GM12865 (cell line): ENCODE data around the gene ADH1C.

ENCODE experiments used
- DNase-seq: peaks from one replicate; pipeline ENCODE4 v3.0.0; 2010; ENCODE audit warnings: low read depth
- H3K4me3 ChIP-seq: 2 replicates; pipeline ENCODE4 v1.5.1; 2011; ENCODE audit warnings: mild to moderate bottlenecking, low read depth, low read length, control low read depth
- CTCF ChIP-seq: IDR thresholded peaks from 2 replicates; pipeline ENCODE4 v1.5.1; 2011; ENCODE audit warnings: low read length, control low read depth, low read depth, inconsistent platforms; ENCODE audit not compliant: insufficient read depth; ENCODE audit errors: missing control alignments

The ADH1C gene

GRCh38 chr4:99305638-99306400 is 46.7 kb downstream of the ADH1C start:
- H3K4me3 ChIP-seq: no peak overlapping the region
- DNase-seq: no peak
- no peak for TF ChIP-seq CTCF

- no peak for DNase-seq
Measured at GRCh38 chr4:99301376-99302164, 51.0 kb downstream of the ADH1C start.

GRCh38 chr4:99300934-99301333 is 51.6 kb downstream of the ADH1C start:
- DNase-seq: no peak
- TF ChIP-seq CTCF: no peak
- H3K4me3 ChIP-seq: no peak overlapping the region

More at GRCh38 chr4:99301376-99302164, 51.0 kb downstream of the ADH1C start:
- TF ChIP-seq CTCF: no peak
- H3K4me3 ChIP-seq: no peak overlapping the region

- no peak for TF ChIP-seq CTCF
Measured at GRCh38 chr4:99293357-99293756, 59.2 kb downstream of the ADH1C start.

GRCh38 chr4:99290848-99291786 is 61.4 kb downstream of the ADH1C start, which contains the start of gene ADH1A:
Gene ADH1A (minus strand): TSS chr4:99290985. CDS start chr4:99290914, 71 bp downstream.
- DNase-seq: no peak
- TF ChIP-seq CTCF: no peak

More at GRCh38 chr4:99293357-99293756, 59.2 kb downstream of the ADH1C start:
- H3K4me3 ChIP-seq: no peak overlapping the region
- no peak for DNase-seq

More at GRCh38 chr4:99290848-99291786, 61.4 kb downstream of the ADH1C start, which contains the start of gene ADH1A:
- no peak within 1 kb of the TSS for H3K4me3 ChIP-seq
